Suprapubic skin (tissue), 4 donors: ENCODE results near the gene SDC1. TPM values are rescaled to one million over a fixed set of nuclear protein-coding genes. Genes with fewer than 3 reads are reported as not detected.

Experiments
- DNase-seq, 2 donors: peaks; one replicate each; pipeline ENCODE4 v3.0.0-alpha.2; 2019; ENCODE audit warnings: low spot score in 2 of 2
- H3K27ac ChIP-seq: fragments of 200-600 bp; sonication (generic); one replicate; pipeline ENCODE4 v1.5.1; 2019
- H3K27me3 ChIP-seq: fragments of 200-600 bp; sonication (generic); one replicate; pipeline ENCODE4 v1.5.1; 2019
- H3K36me3 ChIP-seq: fragments of 200-600 bp; sonication (generic); one replicate; pipeline ENCODE4 v1.5.1; 2019
- H3K4me1 ChIP-seq: fragments of 200-600 bp; sonication (generic); one replicate; pipeline ENCODE4 v1.5.1; 2019
- H3K4me3 ChIP-seq: fragments of 200-600 bp; sonication (generic); one replicate; pipeline ENCODE4 v1.5.1; 2019; ENCODE audit warnings: mild to moderate bottlenecking
- H3K9me3 ChIP-seq: fragments of 200-600 bp; sonication (generic); one replicate; pipeline ENCODE4 v1.5.1; 2019
- EP300 ChIP-seq: sonication (generic); formaldehyde crosslinking; IDR thresholded peaks from one replicate; pipeline ENCODE4 v1.6.1; 2017; ENCODE audit warnings: antibody characterized with exemption
- POLR2A ChIP-seq, 2 donors: fragments of 450-650 bp; IDR thresholded peaks; one replicate each; pipeline ENCODE4 v1.6.1; 2017; ENCODE audit warnings: antibody characterized with exemption in 2 of 2, mild to moderate bottlenecking in 2 of 2, moderate library complexity in 2 of 2
- POLR2AphosphoS5 ChIP-seq, 3 donors: sonication (generic); formaldehyde crosslinking; IDR thresholded peaks; one replicate each; pipeline ENCODE4 v1.6.1; 2017; ENCODE audit warnings: antibody characterized with exemption in 3 of 3
- WGBS: methylation state at CpG from one replicate; pipeline ENCODE4 v1.1.5; 2018; 5-methylcytosine and 5-hydroxymethylcytosine counted together
- total RNA-seq, 4 donors: library from RNA; depleted of rRNA; stranded (reverse); fragments of >200 nt; gene quantifications; one replicate each; pipeline ENCODE4 v1.1.0, GENCODE V29; 2016
- TF ChIP-seq, protein P1 (sequence below), 2 donors: fragments of 200-600 bp in 1 of 2; fragments of 450-650 bp in 1 of 2; sonication (generic) in 1 of 2; IDR thresholded peaks; one replicate each; pipeline ENCODE4 v1.5.1; 2016 to 2019; ENCODE audit warnings: antibody characterized with exemption in 2 of 2, mild to moderate bottlenecking in 1 of 2, moderate library complexity in 1 of 2

Gene SDC1
- total RNA-seq, 4 donors from 2014 or later: 258 to 892 (median 636) TPM

- WGBS: 92% methylated on average over 10 of the region's 10 CpGs
- Histone ChIP-seq H3K36me3 (peaks cover 21% of the 10 kb centered on the region), H3K4me1 (peaks cover 56% of the 10 kb centered on the region), H3K4me3 (no peak overlapping the region), H3K27me3 (no peaks in the 10 kb centered on the region), H3K27ac (no peak overlapping the region), H3K9me3 (no peaks in the 10 kb centered on the region)
- TF ChIP-seq, protein P1, sequence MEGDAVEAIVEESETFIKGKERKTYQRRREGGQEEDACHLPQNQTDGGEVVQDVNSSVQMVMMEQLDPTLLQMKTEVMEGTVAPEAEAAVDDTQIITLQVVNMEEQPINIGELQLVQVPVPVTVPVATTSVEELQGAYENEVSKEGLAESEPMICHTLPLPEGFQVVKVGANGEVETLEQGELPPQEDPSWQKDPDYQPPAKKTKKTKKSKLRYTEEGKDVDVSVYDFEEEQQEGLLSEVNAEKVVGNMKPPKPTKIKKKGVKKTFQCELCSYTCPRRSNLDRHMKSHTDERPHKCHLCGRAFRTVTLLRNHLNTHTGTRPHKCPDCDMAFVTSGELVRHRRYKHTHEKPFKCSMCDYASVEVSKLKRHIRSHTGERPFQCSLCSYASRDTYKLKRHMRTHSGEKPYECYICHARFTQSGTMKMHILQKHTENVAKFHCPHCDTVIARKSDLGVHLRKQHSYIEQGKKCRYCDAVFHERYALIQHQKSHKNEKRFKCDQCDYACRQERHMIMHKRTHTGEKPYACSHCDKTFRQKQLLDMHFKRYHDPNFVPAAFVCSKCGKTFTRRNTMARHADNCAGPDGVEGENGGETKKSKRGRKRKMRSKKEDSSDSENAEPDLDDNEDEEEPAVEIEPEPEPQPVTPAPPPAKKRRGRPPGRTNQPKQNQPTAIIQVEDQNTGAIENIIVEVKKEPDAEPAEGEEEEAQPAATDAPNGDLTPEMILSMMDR (IDR thresholded peaks at IDR 0.05): no peak
- TF ChIP-seq POLR2AphosphoS5 (IDR thresholded peaks at IDR 0.05) (no peak), EP300 (no peak), POLR2A (IDR thresholded peaks at IDR 0.05) (no peak)
- DNase-seq: no peak
These were observed 21.9 kb downstream of the SDC1 start for GRCh38 chr2:20203072-20203471.

DNA sequence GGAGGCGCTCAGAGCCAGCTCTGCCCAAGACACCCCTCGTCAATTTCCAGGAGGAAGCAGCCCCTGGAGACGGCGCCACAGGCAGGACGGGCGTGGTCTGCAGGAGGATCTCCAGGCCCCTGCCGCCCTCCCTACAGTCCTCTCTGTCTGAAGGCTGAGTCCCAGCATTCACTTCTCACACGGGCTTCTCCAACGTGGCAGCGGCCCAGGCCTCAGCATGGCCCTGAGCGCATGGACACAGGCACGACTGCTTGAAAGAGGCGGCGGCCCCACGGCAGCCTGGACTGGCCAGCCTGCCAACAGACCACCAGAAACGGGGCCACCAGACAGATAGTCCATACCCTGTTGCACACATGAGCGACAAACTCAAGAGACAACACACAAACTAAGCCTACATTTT, 23.3 kb downstream of the SDC1 start:
- no peak for TF ChIP-seq POLR2A (IDR thresholded peaks at IDR 0.05)
- TF ChIP-seq, protein P1 (IDR thresholded peaks at IDR 0.05): no peak
- no peak for TF ChIP-seq EP300
- no peak for TF ChIP-seq POLR2AphosphoS5 (IDR thresholded peaks at IDR 0.05)
- Histone ChIP-seq H3K4me3 (no peak overlapping the region), H3K9me3 (no peaks in the 10 kb centered on the region), H3K36me3 (peaks cover 21% of the 10 kb centered on the region), H3K4me1 (peaks cover 55% of the 10 kb centered on the region), H3K27ac (no peak overlapping the region), H3K27me3 (no peaks in the 10 kb centered on the region)
- no peak for DNase-seq
- WGBS: 83% methylated on average over 14 of the region's 17 CpGs

DNA sequence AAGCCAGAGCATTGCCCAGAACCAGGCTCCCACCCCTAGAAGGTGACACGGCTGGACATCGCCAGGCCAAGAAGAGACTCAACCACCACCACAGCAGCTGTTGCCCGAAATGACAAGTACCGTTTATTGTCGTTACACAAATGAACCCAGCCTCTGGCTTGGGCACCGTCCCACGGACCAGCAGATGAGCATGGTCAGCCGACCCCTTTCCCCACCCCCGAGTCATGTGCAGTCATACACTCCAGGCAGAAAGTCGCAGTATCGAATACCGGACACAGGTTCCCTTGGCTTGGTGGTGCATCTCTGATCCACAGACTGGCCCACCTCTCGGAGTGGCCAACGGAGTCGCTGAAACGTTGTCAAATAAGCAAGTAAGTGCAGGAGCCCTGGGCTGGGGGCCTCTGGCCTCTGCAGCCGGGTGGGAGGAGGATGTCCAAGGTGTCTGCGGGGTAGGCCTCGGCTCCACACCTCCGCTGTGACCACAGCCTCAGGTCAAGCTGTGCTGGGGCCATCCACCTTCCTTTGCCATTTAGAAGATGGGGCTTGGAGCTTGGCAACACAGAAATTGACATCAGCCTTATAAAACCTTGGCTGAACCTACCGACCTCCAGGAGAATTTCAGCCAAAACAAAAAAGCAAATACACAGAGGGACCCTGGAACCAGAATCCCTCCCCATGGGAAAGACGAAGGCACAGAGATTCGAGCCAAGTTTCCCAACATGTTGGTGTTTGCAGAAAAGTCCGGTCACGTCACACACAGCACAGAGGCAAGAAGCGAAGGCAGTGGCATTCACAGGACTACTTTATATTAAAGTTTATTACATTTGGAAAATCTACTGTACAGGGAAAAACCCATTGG, 24.0 kb downstream of the SDC1 start:
- peaks cover 21% of the 10 kb centered on the region for H3K36me3 ChIP-seq
- no peaks in the 10 kb centered on the region for H3K9me3 ChIP-seq
- TF ChIP-seq, protein P1 (IDR thresholded peaks at IDR 0.05): no peak
- TF ChIP-seq EP300 (no peak), POLR2A (IDR thresholded peaks at IDR 0.05) (no peak), POLR2AphosphoS5 (IDR thresholded peaks at IDR 0.05) (no peak)
- WGBS: 91% methylated on average over 26 of the region's 26 CpGs
- H3K4me3 ChIP-seq: no peak overlapping the region
- no peaks in the 10 kb centered on the region for H3K27me3 ChIP-seq
- peaks cover 53% of the 10 kb centered on the region for H3K4me1 ChIP-seq
- DNase-seq: no peak
- no peak overlapping the region for H3K27ac ChIP-seq

DNA sequence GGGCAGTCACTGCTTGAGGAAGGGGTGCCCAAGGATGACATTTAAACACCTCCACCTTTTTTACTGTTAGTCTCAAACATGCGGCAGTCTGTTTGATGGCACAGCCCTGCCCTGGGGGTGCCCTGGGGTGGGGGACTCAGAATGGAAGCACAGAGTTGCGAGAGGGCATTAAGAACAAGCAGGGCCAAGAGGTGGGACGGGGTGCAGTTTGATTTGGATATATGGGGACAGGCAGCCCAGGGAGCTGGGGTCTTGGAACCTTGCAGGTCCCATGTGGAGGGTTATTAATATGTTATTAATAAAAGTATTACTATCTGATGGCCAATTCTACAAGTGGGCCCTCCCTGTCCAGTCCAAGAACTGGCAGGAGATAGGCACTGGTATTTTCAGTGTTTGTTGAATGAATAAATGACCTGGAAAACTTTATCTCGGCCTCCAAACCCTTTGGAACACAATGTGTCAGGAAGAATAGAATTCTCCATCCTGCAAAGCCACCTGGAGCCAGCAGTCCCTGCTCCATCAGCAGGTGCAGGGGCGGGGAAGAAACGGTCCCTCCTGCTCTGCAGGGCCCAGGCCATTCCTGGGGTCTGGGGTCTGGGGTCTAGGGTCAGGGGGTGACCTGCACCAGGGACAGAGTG, 25.2 kb downstream of the SDC1 start:
- H3K4me3 ChIP-seq: no peak overlapping the region
- H3K27me3 ChIP-seq: no peaks in the 10 kb centered on the region
- peaks cover 21% of the 10 kb centered on the region for H3K36me3 ChIP-seq
- no peak for TF ChIP-seq POLR2A (IDR thresholded peaks at IDR 0.05)
- TF ChIP-seq EP300: no peak
- TF ChIP-seq, protein P1 (IDR thresholded peaks at IDR 0.05): no peak
- no peak for TF ChIP-seq POLR2AphosphoS5 (IDR thresholded peaks at IDR 0.05)
- no peaks in the 10 kb centered on the region for H3K9me3 ChIP-seq
- peaks cover 41% of the 10 kb centered on the region for H3K4me1 ChIP-seq
- no peak overlapping the region for H3K27ac ChIP-seq
- no peak for DNase-seq
- WGBS: 75% methylated on average over 6 of the region's 6 CpGs
